ENCODE results near the gene GPD1. TPM values are rescaled to one million over a fixed set of nuclear protein-coding genes. Genes with fewer than 3 reads are reported as not detected.

Gene GPD1
- total RNA-seq, 2 donors from 2014 or later = 7.0 to 232 TPM

GRCh38 chr12:50112456-50113218 lies 8.8 kb downstream of the GPD1 start:
- DNase-seq (peak in 2 of 4 donors; percentile 7 to 57), ATAC-seq (peak; percentile 3)
- Histone ChIP-seq H3K9me3 (no peaks in the 10 kb centered on the region), H3K4me1 (peaks cover 52% of the 10 kb centered on the region), H3K4me3 (peak overlapping the region; percentile 42 to 71), H3K27me3 (no peaks in the 10 kb centered on the region), H3K36me3 (replicated peaks in 1 of 2; ENCODE audit: insufficient read depth in 1 of 2, low read depth in 2 of 2) (no peaks in the 10 kb centered on the region), H3K27ac (peak overlapping the region; percentile 76 to 97 (median 96))
- TF ChIP-seq, protein P1, sequence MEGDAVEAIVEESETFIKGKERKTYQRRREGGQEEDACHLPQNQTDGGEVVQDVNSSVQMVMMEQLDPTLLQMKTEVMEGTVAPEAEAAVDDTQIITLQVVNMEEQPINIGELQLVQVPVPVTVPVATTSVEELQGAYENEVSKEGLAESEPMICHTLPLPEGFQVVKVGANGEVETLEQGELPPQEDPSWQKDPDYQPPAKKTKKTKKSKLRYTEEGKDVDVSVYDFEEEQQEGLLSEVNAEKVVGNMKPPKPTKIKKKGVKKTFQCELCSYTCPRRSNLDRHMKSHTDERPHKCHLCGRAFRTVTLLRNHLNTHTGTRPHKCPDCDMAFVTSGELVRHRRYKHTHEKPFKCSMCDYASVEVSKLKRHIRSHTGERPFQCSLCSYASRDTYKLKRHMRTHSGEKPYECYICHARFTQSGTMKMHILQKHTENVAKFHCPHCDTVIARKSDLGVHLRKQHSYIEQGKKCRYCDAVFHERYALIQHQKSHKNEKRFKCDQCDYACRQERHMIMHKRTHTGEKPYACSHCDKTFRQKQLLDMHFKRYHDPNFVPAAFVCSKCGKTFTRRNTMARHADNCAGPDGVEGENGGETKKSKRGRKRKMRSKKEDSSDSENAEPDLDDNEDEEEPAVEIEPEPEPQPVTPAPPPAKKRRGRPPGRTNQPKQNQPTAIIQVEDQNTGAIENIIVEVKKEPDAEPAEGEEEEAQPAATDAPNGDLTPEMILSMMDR (IDR thresholded peaks at IDR 0.05) = peak in 1 of 7 experiments; percentile 1
- TF ChIP-seq POLR2A (IDR thresholded peaks at IDR 0.05) = no peak
- intact Hi-C loops (cut with DNase I) = no loop called here
- 7 to 11% methylated on average over 26 of the region's 26 CpGs for WGBS, 2 donors

- ATAC-seq (no peak), DNase-seq (no peak)
- no peaks in the 10 kb centered on the region for H3K9me3 ChIP-seq
- intact Hi-C loops (cut with DNase I) = no loop called here
- no peak overlapping the region for H3K4me3 ChIP-seq
- TF ChIP-seq, protein P1 (IDR thresholded peaks at IDR 0.05) = no peak
- TF ChIP-seq POLR2A (IDR thresholded peaks at IDR 0.05) = no peak
- H3K4me1 ChIP-seq = peaks cover 27% of the 10 kb centered on the region
- no peak overlapping the region for H3K27ac ChIP-seq
- H3K27me3 ChIP-seq = no peaks in the 10 kb centered on the region
- peaks cover 0 to 2% of the 10 kb centered on the region in 2 donors for H3K36me3 ChIP-seq (replicated peaks in 1 of 2; ENCODE audit: insufficient read depth in 1 of 2, low read depth in 2 of 2)
- 86 to 88% methylated on average over 6 of the region's 6 CpGs for WGBS, 2 donors
These were observed 13.3 kb downstream of the GPD1 start for GRCh38 chr12:50117057-50117622.

DNA sequence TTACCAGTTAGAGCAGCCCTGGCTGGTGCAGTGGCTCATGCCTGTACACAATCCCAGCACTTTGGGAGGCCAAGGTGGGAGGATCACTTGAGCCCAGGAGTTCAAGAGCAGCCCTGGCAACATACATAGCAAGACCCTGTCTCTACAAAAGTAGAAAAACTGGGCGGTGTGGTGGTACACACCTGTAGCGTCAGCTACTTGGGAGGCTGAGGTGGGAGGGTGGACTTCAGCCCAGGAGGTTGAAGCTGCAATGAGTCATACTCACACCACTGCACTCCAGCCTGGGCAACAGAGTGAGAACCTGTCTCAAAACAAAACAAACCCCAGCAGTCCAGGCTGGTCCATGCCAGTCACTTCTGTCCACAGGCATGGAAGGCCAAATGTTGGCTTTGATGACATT lies 15.6 kb downstream of the GPD1 start:
- 97% methylated on average over 2 of the region's 2 CpGs; no CpG with 5 or more reads in 1 of the 2 donors for WGBS, 2 donors
- no peak overlapping the region for H3K27ac ChIP-seq
- DNase-seq (no peak), ATAC-seq (no peak)
- no peak overlapping the region for H3K4me3 ChIP-seq
- H3K9me3 ChIP-seq = no peaks in the 10 kb centered on the region
- intact Hi-C loops (cut with DNase I) = no loop called here
- no peaks in the 10 kb centered on the region for H3K27me3 ChIP-seq
- TF ChIP-seq POLR2A (IDR thresholded peaks at IDR 0.05) = no peak
- TF ChIP-seq, protein P1 (IDR thresholded peaks at IDR 0.05) = no peak
- H3K4me1 ChIP-seq = peaks cover 9% of the 10 kb centered on the region
- H3K36me3 ChIP-seq (replicated peaks in 1 of 2; ENCODE audit: insufficient read depth in 1 of 2, low read depth in 2 of 2) = peaks cover 0 to 2% of the 10 kb centered on the region in 2 donors

DNA sequence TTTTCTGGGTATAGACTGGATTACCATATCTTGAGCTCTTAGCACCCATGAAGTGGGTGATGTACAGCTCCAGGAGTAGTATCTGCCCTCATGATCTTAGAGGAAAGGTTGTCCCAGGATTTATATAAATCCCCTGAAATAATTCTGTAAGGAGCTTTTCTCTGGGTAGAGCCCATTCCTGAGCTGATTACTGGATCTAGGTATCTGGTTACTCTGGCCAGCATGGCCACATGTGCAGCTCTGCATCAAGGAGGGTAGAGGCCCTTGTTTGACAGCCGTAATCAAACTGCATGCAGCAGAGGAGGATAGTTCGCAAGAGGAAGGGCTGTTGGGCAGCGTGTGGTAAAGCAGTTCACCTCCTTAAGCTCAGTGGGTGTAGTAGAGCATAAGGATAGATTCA lies 16.7 kb downstream of the GPD1 start:
- Histone ChIP-seq H3K4me1 (peaks cover 9% of the 10 kb centered on the region), H3K4me3 (no peak overlapping the region), H3K27me3 (no peaks in the 10 kb centered on the region), H3K27ac (no peak overlapping the region), H3K9me3 (no peaks in the 10 kb centered on the region), H3K36me3 (replicated peaks in 1 of 2; ENCODE audit: insufficient read depth in 1 of 2, low read depth in 2 of 2) (peaks cover 0 to 2% of the 10 kb centered on the region in 2 donors)
- 83 to 92% methylated on average over 3 of the region's 3 CpGs for WGBS, 2 donors
- DNase-seq (no peak), ATAC-seq (no peak)
- no peak for TF ChIP-seq POLR2A (IDR thresholded peaks at IDR 0.05)
- TF ChIP-seq, protein P1 (IDR thresholded peaks at IDR 0.05) = no peak
- intact Hi-C loops (cut with DNase I) = no loop called here
